HPDE6-E6E7 (cell line): ENCODE measurements around the gene CHMP2A.
A peak's percentile ranks its signal among the peaks of the same experiment; 100 is the strongest.

Experiments used
- DNase-seq: peaks from one replicate; pipeline ENCODE4 v3.0.0; 2011; ENCODE audit warnings: missing footprints; ENCODE audit errors: extremely low spot score

The CHMP2A gene

GRCh38 chr19:58538257-58539168, 16.4 kb downstream of the CHMP2A start:
- no peak for DNase-seq

- DNase-seq, result no peak
These were observed 17.8 kb downstream of the CHMP2A start for GRCh38 chr19:58536852-58537798.

- DNase-seq, result no peak
These were observed 19.0 kb downstream of the CHMP2A start for GRCh38 chr19:58535857-58536256.

GRCh38 chr19:58531034-58531840, 23.7 kb downstream of the CHMP2A start:
- DNase-seq, result no peak

- no peak for DNase-seq
These were observed 25.5 kb downstream of the CHMP2A start for GRCh38 chr19:58529405-58529804.

- DNase-seq, result no peak
These were observed 32.2 kb downstream of the CHMP2A start for GRCh38 chr19:58522709-58523108.

- no peak for DNase-seq
These were observed 33.3 kb downstream of the CHMP2A start for GRCh38 chr19:58521651-58522050.

GRCh38 chr19:58520257-58520599, 34.7 kb downstream of the CHMP2A start:
- no peak for DNase-seq

- DNase-seq, result peak; percentile 78
These were observed 35.3 kb downstream of the CHMP2A start, which contains the start of gene ZBTB45 for GRCh38 chr19:58519355-58520256. TSS of gene ZBTB45 (minus strand) at chr19:58519810. CDS start at chr19:58517673, 2,137 bp downstream.

- peak; percentile 68 for DNase-seq
These were observed 35.9 kb downstream of the CHMP2A start for GRCh38 chr19:58519087-58519354.

GRCh38 chr19:58518256-58519086, 36.4 kb downstream of the CHMP2A start:
- DNase-seq, result no peak

GRCh38 chr19:58516964-58517833, 37.7 kb downstream of the CHMP2A start:
- DNase-seq, result no peak

GRCh38 chr19:58516246-58516836, 38.6 kb downstream of the CHMP2A start:
- DNase-seq, result no peak

- DNase-seq, result no peak
These were observed 39.6 kb downstream of the CHMP2A start for GRCh38 chr19:58515259-58515658.

- DNase-seq, result no peak
These were observed 40.3 kb downstream of the CHMP2A start for GRCh38 chr19:58514564-58515022.

GRCh38 chr19:58513694-58514563, 41.0 kb downstream of the CHMP2A start:
- DNase-seq, result peak; percentile 84

GRCh38 chr19:58513213-58513693, 41.7 kb downstream of the CHMP2A start:
- no peak for DNase-seq
